GM18520 (cell line): ENCODE data around the gene JAK1.
"Not testable (repeated sequence)": the region's sequence is repeated elsewhere in the genome, so short reads cannot be mapped to it uniquely, and the experiment has no call there.

ENCODE experiments used
- ATAC-seq: cut with Tn5 transposase; IDR thresholded peaks from one replicate; pipeline ENCODE4 v1.9.1; 2021; ENCODE audit not compliant: unreplicated experiment

Gene JAK1

DNA sequence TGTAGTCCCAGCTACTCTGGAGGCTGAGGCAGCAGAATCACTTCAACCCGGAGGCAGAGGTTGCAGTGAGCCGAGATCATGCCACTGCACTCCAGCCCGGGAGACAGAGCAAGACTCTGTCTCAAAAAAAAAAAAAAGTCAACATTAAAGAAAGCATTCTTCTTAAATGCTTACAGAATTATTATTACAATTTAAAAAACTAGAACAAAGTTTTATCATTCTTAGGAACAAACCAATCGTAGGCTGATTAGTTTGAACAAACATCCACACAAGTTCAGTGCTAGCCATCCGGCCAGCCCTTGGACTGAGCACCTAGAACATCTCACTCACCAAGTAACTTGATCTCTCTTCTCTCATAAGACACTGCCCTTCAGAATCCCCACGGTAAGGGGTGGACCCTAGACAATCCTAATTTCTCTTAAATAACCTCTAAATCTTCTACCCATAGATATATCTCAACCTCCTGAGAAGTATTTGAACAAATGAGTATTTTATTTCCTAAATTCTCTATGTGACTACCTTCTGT is 16.0 kb downstream of the JAK1 start:
- no peak for ATAC-seq

DNA sequence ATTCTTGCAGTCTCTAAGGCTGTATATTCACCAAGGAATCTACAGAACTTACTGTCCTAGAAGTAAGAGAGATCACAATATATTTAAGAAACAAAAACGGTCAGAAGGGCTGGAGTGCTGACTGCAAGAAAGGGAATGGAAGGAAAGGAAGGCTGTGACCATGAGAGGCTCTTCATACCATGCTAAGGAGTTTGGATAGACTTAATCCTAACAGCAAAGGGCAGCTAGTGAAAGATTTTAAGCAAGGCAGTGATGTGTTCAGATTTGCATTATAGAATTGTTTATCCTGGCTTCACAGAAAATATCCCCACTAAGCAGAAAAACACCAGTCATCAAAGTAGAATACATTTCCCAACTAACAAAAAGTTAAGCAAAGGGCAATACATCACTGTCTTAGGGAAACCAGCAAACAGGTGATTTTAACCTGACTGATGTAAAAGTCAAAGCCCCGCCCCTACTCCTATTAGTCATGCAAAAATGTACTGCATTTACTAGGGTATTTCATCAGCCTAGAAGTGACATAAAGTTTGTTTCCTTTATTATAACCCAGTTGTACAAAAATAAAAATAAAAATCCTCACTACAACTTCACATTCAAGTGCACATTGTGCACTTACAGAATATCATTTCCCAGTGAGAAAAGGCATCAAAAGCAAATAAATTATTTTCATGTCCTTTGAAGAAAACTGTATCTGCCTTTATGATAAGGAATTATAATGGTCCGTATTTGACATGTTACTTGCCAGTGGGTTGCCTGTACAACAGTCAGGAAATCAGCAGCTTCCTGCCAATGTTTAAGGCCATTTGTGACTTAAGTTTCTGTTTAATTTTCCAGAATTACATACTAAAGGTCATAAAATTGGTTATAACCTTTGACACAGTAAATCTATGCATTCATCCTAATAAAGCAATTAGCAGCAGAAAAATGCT is 17.2 kb downstream of the JAK1 start:
- no peak for ATAC-seq

DNA sequence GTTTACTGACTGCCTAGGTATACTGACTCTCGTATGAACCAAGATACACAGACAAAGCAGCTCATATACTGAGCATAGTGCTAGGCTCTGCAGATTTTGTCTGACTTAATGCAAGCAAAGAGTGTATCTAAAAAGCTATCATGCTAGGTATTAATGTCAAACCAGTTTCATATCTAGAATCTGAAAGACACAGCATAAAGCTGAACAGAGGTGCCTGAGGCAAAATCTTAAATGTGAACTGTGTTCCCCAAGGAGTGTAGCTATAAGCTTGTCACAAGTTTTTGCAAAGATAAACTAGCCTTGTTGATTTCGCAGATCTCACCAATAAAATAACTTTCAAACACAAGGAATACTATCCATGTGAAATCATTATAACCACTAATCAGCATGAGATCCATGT is 18.1 kb downstream of the JAK1 start:
- ATAC-seq: no peak

DNA sequence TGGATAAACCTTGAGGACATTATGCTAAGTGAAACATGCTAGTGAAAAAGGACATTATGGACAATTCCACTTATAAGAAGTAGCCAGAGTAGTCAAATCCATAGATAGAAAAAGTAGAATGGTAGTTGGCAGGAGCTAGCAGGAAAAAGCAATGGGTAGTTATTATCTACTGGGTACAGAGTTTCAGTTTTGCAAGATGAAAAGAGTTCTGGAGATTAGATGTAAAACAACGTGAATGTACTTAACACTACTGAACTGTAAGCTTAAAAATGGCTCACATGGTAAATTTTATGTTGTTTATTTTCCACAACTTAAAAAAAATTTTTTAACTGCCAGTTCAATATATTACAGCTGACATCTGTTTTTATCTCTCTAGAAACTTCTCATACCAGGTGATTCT is 19.4 kb downstream of the JAK1 start:
- no peak for ATAC-seq

DNA sequence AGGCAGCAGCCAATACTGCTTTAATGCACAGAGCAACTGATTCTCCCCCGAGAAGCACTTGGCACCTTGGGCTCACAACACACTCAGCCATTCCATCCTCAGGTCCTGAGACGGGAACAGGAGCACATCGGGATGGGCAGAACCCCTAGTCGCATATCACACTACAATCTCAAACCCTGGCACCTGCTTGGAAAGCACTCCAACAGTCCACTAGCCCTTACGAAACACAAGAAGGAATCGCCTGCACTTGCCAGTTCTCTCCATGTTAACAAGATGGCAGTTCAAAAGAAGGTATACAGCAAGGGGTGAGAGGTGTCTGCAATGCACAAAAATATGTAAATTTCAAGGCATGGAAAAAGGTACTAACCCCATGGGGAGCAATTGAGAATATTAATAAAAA is 21.4 kb downstream of the JAK1 start:
- no peak for ATAC-seq

DNA sequence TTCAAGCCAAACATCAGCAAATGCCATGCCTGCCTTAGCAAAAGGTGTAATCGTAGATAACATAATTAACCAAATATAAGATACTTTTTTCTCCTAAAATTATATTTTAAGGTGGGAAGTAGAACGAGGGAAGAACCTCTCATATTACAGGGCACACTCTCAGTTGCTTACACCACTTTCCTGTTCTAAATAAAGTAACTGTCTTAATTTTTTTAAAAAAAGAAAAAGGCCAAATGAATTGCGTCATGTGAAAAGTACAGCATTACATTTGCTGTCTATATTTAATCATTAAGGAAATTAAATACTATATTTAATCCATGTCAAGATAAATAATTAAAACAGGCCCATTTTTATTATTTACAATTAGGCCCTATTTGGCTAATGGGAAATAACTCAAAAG is 23.7 kb downstream of the JAK1 start:
- ATAC-seq: no peak

DNA sequence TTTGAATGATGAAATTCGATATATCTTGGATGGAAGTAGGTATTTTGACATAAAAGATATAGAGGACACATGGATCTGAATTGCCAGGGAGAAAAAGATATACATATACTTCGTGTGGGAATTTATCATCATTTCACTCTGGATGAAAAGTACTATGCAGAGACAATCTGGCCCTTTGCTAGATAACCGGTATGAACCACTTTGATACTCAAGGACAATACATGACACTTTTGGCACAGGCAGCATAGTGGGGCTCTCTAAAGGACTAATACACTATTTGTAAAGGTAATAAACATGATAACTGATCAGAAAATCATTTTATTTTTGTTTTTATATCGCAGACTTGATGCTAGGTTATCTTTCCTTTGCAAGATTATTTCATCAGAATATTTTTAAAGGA is 24.2 kb downstream of the JAK1 start:
- no peak for ATAC-seq

DNA sequence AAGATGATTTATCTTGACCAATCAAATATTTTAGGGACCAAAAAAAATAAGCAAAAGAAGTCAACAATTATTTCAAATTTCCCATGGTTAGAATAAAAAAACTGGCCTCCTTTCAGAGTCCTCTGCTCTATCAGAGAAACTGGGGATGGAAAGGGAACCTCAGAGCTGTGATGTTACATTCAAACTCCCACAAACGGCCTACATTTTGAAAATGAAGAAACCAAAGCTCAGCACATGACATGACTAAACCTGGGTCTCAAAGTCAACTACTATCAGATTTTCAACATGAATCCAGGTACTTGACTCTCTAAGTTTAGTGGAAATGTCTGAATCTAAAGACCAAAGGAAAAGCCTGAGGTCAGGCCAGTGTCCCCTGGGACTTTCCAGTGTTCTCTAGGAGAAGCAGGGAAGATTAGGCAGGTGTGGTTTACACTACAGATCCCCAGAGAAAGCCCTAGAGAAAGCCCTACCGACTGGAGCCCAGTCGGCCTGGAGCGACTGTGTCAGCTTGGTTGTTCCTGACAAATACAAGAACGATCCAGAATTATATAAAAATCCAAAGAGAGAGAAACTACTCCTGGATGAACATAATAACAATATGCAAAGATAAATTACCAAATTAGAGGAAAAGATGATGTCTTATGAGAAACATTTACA is 24.8 kb downstream of the JAK1 start:
- no peak for ATAC-seq

DNA sequence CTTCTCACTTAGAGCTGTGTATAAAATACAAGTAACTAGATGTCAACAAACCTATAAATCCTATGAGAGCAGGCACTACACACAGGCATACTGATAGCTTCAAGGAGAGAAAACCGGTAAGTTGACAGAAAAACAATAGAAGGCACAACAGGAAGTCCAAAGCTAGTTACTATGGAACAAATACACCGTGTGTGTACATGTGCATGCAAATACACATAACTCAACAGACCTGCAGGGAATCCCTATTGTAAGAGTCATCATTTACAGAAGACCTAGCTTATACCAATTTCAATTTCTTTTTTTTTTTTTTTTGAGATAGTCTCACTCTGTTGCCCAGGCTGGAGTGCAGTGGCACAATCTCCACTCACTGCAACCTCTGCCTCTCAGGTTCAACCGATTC is 26.3 kb downstream of the JAK1 start:
- no peak for ATAC-seq

DNA sequence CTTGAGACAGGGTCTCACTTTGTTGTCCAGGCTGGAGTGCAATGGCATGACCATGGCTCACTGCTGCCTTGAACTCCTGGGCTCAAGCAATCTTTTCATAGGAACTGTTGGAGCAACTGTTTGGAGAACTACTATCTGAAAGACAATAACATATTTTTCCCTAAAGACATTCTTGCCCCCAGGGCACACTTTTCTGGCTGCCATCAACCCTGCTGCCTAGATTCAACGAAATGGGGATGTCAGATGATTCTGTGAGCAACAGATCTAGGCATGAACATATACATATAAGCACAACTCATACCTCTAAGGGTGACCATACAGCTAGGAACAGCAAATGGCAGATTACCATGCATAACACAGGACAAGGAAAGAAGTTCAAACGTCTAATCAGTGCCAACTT is 27.4 kb downstream of the JAK1 start:
- no peak for ATAC-seq

DNA sequence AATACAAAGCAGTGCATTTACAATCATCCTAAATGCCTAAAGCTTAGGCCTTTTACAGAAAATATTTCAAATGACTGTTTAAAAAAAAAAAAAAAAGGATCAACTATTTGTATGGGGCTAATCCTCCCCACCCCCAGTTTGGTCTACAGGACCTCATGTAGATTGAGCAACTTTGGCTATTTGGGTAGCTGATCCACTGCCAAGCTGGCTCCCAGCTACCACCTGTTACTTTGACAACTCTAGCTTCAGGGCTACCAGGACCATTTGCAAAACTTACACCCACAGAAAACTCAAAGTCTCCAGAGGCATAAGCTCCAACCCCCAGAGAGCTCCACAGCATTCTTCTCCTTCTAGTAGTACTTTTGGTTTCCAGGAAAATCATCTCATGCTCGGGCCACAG is 29.4 kb downstream of the JAK1 start:
- ATAC-seq: no peak

DNA sequence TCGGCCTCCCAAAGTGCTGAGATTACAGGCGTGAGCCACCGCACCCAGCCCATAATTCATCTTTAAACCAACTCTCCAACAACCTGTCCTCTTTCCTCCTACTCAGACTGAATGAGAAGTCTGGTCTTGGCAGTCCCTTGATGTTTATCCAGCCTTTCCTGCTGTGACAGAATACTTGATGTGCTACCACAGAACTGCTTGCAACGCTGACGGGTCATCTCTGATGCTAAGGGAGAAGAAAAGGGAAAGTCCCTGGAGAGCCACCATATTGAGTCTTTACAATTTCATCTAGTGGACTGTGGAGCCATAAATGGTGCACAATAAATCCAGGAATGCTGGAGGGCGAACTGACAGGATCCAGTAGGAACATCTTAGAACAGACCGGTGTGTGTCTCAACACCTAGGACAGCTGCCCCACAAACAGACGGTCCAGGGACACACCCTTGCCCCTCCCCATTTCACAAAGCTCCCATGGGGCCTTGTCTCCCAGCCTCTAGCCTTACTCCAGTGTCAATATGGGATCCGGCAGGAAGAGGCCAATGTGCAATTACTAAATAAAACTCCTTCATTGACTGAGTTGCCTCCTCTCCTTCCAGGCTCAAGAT is 30.7 kb downstream of the JAK1 start:
- no peak for ATAC-seq

DNA sequence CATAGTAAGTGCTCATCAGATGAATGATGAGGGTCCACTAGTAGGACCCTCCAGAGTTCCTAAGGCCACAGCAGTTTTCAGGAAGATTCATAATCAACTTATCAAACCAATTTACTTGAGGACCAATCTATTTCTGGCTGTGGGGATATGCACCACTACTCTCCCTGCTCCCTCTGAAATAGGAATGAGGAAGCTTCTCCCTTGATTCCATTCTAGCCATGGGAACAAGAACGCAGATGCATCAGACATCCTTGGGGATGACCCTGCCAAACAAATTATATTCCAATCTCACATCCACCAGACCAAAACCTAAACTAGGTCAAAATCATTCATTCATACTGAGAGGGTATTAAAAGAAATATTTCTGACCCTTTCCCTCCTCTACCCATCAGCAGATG is 31.5 kb downstream of the JAK1 start:
- ATAC-seq: no peak

DNA sequence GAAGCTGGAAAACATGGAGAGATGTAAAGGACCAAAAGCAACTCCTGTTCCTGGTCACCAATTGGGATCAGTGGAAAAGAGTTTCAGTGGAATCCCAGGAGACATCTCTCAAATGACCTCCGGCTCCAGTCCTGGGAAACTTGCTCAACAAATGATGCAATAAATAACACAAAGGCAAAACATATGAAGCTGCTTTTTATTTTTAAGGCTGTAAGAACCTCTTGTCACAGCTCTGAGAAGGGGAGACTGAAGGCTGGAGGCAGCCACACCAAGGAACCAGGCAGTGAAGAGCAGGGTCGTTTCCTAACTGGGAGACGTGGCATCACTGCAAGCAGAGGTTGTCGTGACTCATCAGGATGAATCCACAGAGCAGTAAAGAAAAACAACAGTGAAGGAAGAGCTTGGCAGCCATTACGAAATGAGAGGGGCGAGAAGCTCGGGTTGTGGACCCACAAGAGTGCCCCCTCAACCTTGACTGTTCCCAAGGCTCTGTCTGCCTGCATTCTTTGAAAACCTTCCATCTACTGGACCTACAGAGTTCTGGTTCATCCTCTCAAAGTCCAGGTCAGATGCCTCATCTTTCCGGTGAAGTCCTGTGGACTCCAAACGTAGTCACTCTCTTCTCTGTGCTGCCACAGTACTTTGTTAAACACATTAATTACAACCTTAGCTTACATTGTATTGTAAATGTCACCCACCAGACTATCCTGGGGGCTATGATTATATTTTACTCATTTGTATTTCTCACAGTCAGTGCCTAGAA is 32.1 kb downstream of the JAK1 start:
- ATAC-seq: no peak

DNA sequence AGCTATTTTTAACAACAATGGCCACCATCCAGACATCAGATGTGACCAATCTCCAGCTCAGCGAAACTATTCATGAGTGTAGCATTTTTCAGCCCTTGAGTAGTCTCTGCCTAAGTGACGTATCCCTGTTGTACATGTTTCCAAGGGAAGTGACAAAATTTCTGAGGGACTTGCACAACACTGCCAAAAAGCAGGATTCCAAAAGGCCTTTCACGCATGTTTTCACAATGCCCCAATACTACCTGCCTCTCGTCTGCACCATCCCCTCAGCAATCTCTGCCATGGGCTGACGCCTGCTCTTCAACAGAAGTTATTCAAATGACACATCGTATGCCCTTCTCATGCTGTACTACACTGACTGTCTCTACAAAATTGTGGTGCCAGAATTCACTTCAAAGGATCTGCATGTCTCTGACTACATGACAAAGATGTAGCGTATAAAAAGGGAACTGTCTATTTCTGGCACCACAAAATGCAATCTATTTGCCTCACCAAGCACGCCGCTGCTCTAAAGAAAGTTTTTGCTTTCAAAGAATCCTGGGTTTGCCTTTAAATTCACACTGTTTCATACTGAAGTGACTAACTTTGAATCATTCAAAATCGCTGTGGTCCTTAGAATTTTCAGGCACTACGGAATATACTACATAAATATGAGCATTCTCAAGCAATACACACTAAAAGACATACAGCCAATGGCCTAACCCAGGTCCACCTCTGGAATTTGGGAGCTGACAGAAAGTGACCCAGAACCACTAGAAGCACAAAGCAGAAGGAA is 32.9 kb downstream of the JAK1 start:
- ATAC-seq: no peak

DNA sequence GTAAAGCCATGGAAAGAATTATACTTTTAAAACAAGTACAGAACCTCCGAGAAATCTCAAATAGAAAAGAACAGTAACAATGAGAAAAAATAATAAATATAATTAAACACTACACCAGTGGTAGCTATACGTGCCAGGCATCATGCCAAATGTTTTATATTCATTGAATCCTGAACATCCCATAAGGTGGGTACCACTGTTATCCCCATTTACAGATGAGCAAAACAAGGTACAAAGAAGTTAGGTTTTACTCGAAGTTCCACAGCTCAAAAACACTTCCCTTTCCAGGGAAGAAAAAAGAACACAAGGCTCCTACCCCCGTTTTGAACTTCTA is 33.4 kb downstream of the JAK1 start:
- no peak for ATAC-seq

DNA sequence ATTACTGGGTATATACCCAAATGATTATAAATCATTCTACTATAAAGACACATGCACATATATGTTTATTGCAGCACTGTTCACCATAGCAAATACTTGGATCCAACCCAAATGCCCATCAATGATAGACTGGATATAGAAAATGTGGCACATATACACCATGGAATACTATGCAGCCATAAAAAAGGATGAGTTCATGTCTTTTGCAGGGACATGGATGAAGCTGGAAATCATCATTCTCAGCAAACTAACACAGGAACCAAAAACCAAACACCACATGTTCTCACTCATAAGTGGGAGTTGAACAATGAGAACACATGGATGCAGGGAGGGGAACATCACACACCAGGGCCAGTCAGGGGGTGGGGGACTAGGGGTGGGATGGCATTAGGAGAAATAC is 35.7 kb downstream of the JAK1 start:
- ATAC-seq: not testable (repeated sequence)

DNA sequence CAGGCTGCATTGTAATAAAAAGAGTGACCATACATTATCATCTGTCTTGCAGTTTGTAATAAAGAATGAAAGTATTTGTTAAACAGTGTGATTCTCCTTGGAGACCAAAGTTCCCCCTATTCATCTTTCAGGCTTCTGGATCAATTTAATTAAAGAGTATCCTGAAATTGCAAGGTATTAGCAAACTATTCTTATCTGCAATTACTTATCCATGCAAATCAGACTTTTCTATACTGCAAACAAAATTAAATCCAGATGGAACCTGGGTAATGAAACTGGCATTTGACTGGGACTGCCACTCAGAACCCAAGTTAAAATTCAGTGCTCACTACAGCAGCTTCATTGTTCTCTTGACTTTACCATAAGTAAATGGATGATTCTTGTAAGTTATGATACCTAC is 37.1 kb downstream of the JAK1 start:
- no peak for ATAC-seq

DNA sequence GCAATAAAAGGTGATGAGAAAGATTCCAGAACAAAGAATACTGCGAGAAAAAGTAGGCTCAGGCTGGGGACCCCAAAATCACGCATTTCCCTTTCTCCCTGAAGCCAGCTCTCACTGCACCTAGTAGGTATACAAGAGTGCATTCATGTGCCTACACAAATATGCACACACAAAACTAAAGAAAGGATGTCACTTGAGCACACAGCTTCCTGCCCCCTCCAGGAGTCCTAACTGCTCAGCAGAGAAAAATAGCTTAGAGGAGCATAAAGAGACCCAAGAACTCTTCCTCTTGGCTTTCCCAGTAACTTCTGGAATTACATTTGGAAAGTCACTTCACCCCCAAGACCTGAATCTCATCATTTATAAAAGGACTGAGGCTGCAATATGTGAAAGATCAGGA is 38.0 kb downstream of the JAK1 start:
- no peak for ATAC-seq

DNA sequence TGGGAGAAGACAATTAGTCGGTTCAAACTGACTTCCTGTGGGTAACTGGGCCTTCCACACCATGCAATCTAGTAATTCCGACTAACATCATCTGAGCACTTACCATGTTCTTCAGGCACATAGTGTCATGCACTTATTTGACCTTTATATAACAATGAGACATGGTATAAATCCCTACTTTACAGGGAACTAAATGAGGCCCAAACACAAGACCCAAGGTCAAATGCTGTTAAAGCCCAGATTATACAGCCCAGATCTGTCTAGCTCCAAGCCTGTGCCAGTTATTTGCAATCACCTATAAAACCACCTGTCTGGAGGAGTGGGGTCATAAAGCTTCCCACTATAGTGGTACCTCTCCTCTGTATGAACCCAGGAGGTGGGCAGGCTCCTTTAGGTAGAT is 40.8 kb downstream of the JAK1 start:
- ATAC-seq: no peak

DNA sequence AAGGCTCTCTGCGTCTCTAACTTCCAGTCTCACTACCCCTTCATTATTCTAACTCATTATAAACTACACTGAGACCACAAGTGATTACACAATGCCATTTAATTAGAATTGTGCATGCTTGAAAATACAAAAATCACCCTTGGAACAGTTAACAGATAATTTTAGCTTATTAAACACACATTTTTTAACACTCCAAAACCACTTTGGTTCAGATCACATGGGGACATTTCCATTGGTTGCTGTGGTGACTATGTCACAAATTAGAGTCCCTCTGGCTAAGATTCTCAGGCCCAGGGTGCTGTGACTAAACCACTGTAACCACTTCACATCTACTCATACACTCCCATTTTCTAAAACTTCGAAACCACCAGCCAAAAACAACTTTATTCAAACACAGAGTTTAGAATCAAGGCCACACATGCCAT is 43.0 kb downstream of the JAK1 start:
- peak; percentile 55 for ATAC-seq
